Activated CD4-positive, CD25-positive, alpha-beta regulatory T cell treated with anti-CD3 and anti-CD28 coated beads, Interleukin-2, amount 50 U/mL, for 72 hours (primary cell): ENCODE results near the gene POLRMT.
A peak's percentile ranks its signal among the peaks of the same experiment; 100 is the strongest.
"Not testable (repeated sequence)": the region's sequence is repeated elsewhere in the genome, so short reads cannot be mapped to it uniquely, and the experiment has no call there.

Experiments
- DNase-seq: peaks from one replicate; pipeline ENCODE4 v3.0.0; 2021

POLRMT gene

DNA sequence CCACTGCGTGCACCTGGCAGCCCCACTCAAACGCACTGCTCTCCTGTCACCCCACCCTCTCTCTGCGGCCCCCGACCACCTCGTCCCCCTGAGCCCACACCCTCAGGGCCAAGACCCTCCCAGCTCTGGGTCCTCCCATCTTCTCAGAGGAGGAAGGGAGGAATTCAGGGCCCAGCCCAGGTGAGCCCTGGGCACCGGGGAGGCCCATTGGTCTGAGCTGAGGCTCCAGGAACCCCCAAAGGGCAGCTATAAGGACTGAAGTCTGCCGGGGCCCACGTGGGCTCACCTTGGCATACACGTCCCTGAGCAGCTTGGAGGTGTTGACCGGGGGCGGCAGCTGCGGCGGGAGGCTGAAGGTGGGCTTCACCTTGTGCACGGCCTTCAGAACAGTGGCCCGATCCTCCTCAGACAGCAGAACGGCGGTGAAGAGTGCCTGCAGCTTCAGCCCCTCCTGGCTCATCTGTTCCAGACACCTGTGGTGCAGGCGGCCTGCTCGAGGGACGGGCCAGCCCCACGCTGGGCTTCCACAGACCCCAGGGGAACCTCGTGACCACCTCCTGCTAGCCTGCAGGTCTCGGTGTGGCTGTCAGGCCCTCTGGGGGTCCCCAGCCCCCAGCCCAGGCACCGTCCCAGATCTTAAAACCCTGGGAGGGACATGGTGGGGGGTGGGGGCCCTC, 8.8 kb downstream of the POLRMT start:
- no peak for DNase-seq

DNA sequence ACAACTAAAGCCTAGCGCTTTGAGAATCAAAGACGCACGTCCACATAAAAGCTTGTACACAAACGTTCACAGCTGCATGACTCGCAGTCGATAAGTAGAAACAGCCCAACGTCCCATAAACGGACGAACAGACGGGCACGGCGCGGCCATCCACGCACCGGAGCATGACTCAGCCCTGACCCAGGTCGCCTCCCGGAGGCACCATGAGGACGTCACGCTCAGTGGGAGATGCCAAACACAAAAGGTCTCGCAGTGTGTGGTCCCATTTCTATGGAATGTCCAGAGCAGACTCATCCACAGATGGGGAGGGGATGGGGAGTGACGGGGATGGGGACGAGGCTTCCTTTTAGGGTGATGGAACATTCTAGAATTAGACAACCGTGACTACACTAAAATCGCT, 9.4 kb downstream of the POLRMT start:
- DNase-seq = no peak

DNA sequence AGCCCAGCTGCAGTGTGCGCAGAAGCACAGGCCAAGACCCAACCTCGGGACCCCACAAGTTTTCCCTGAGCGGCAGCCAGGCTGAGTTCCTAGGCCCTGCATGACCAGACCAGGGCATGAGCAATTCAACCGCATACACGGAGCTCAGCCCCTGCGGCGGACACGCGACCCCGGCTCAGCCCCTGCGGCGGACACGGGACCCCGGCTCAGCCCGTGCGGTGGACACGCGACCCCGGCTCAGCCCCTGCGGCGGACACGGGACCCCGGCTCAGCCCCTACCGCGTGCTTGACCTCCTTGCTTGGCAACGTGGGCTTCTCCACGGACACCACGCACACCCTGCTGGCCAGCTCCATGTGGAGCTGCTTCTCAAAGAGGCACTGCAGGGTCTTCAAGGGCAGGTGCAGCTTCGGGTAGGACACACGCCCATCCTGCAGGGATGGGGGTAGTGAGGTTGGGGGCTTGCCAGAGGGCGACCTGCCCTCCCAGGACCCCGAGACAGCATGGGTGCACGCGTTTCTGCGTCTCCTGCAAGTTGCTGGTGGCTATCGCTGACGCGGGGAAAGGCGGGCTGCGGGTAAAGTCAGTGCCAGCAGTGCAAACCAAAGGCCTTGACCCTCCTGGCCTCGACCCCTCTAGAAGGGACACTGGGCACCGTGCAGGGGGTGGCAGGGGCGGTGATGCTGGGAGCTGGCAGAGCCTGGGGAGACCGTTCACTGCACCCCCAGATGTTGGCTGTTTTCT, 10.0 kb downstream of the POLRMT start:
- no peak for DNase-seq

DNA sequence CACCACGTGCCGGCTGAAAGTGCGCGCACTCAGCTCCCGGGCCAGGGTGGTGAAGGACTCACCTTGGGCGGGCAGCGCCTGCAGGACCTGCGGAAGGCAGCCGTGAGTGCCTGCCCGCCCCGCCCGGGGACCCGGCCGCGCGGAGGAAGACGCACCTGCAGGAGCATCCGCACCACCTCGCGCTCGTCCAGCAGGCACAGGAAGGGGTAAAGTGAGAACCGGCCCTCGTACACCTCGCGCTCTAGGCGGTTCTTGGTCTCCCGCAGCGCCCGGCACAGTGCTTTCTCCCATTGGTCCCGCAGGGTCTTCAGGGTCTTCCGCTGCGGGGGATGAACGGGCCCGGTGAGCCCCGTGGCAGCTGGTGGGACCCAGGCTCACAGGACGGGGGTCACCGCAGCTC, 10.7 kb downstream of the POLRMT start:
- DNase-seq = no peak

DNA sequence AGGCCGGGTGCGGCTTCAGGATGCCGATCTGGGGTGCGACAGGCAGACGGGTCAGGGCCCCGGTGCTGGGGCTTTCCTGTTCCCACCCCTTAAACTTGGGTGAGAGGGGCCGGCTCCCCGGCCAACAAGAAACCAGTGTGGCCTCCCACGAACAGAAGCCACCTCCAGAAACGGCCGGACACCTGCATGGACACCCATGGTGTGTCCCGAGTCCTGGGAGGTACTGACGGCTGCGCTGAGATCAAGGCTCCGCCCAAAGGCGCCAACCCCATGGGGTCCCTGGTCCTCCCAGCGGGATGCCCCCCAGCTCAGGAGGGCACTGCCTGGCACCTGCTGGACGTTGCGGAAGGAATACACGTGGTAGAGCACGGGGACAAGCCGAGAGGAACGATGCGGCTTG, 11.5 kb downstream of the POLRMT start:
- no peak for DNase-seq

DNA sequence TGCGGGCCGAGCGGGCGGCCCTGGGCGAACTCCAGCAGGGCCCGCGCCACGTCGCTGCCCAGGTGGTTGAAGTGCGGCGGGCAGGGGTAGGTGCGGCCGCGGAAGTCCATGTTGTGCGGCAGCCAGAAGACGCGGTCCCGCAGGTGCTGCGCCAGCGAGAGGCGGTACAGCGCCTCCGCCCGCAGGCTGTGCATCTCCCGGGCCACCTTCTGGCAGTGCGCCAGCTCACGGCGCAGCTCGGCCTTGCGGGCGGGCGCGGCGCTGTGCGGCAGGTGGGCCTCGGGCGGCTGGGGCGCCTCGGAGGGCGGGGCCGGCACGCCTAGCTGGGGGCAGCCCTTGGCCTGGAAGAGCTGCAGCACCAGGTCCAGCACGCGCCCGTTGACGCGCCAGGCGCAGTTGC, 12.1 kb downstream of the POLRMT start:
- not testable (repeated sequence) for DNase-seq

DNA sequence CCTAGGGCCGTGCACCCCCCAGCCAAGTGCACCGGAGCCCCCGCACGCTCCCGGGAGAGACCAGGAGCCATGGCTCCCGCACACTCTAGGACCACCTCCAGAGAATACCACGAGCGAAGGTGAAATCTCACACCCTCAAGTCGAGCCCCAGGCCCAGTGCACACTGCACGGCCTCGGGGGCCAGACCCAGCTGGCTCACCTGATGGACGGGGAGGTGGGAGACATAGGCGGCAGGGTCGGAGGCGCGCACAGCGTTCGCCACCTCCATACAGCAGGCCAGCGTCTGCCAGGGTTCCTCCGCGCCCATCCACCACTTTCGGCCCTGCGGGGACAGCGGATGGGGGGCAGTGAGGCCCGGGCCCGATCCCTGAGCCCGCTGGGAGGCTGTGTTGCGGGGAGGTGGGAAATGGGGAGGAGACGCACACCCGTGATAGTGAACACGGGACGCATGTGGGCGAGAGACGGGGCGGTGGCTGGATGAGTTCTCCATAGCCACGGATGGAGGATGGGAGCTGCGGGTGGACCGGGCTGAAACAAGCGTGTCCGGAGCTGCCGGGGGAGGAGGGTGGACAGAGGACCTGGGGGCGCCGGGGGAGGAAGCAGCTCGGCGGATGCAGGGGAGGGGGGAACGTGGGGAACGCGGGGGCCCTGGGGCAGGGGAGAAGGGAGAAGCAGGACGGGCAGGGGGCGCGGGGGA, 13.0 kb downstream of the POLRMT start:
- no peak for DNase-seq

DNA sequence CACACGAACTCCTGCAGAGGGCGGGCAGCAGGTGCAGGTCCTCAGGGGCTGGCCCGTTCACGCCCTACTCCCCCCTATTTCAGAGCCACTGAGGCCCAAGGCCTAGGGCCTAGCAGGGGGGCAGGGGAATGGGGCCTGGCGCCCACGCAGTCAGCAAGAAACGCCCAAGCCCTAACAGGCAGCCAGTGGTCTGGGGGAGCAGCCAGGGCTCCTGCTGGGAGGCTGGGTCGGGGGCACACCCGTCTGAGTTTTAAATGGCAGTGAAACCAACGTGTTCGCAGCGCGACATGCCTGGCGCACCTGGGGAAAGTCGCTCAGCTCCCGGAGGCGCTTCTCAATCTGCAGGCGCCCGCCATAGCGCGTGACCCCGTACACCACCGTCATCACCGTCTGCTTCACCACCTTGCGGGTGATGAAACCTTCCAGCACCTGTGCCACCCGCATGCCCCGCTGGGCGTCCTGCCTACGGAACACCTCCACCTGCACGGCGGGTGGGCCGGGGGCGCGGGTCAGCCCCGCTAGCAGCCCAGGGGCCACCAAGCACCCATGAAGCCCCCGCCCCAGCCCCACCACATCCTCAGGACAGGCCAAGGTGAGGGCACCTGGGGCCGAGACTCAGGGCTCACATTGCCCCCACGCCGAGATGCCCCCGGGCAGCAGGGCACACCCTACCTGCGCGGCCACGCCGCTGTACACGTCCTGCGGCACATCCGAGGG, 13.9 kb downstream of the POLRMT start:
- no peak for DNase-seq

DNA sequence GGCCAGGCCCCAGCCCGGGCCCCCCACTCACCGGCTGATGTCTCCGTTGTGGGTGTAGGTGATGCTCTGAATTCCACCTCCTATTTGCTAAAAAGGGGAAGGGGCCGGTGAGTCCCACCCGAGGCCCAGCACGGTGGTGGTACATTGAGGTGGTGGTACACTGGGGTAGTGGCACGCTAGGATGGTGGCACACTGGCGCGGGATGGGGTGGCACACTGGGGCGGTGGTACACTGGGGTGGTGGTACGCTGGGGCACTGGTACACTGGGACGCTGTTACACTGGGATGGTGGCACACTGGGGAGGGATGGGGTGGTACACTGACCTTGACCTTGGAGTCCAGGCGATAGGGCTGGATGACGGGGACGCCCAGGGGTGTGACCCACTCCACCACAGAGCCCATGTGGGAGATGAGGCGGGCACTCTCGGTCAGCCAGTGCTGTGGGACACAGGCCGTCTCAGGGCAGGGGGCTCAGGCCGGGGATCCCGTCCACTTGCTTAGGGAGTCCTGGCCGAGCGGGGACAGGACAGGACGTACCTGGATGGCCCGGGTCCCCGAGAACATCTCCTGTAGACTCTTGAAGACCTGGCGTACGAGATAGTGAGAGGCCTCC, 14.6 kb downstream of the POLRMT start:
- no peak for DNase-seq

DNA sequence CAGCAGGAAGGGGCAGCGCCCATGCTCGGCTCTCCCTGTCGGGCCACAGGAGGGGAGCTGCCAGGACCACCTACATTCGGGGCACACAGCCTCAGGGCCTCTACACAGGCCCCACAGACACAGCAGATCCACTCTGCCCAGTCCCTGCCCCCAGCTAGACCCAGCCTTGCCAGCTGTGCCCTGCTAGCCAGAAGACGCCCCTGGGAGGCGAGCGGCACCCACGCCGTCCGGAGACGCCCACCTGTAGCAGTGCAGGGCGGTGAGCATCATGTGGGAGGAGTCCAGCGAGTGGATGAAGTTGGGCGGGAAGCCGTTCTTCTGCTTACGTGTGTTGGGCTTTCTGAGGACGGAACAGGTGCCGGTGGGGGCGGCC, 15.1 kb downstream of the POLRMT start:
- DNase-seq = no peak

DNA sequence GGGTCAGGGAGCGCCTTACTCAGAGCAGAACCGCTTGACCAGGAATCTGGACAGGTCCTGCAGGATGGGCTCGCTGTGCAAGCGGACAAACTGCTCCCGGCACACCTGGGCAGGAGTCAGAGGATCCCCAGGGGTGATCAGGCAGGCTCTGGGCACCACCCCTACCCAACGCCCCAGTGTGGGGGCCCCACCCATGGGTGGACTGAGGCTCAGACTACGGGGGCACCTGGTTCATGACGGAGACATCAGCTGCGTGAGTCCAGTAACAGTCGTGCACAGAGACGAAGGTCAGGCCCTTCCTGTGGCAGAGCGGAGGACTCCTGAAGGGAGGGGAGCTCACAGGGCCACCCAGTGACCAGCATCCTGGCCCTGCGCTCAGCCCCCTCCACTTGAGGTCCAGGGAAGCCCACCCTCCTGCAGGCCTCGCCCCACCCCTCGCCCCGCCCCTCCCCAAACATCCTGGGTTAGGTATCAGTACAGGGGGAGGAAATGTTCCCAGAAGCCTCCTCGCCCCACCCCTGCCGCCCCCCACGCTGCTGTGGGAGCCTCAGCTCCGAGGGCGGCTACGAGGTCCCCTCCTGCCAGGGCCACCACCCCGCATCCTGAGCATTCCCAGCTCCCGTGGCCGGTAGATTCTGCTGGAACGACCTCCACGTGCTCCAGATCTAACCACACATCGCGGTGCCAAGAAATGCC, 15.6 kb downstream of the POLRMT start:
- DNase-seq = no peak

DNA sequence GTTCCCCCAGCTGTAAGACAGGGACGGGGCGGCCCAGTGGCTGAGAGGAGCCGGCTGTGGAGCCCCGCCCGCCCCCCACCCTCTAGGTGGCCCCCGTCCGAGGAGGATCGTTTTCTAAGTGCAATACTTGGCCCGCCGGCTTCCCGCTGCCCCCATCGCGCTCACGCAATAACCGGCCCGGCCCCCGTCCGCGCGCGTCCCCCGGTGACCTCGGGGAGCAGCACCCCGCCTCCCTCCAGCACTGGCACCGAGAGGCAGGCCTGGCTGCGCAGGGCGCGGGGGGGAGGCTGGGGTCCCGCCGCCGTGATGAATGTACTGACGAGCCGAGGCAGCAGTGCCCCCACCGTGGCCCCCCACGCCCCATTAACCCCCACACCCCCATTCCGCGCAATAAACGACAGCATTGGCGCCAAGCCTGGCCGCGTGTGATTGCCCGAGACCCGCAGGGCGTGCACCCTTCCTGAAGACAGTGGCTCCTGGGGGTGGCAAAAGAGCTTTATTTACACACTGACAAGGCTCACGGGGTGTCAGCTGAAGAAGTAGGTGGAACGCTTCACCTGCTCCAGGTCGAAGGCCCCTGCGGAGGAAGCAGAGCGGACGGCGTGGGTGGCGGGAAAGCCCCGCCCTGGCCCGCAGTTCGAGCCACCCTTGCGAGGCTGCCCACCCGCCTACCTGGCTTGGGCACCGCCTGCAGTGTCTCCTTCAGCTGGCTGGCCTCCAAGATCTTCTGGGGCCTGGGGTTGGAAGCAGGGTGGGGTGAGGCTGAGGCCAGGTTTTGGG, 16.4 kb downstream of the POLRMT start:
- no peak for DNase-seq

DNA sequence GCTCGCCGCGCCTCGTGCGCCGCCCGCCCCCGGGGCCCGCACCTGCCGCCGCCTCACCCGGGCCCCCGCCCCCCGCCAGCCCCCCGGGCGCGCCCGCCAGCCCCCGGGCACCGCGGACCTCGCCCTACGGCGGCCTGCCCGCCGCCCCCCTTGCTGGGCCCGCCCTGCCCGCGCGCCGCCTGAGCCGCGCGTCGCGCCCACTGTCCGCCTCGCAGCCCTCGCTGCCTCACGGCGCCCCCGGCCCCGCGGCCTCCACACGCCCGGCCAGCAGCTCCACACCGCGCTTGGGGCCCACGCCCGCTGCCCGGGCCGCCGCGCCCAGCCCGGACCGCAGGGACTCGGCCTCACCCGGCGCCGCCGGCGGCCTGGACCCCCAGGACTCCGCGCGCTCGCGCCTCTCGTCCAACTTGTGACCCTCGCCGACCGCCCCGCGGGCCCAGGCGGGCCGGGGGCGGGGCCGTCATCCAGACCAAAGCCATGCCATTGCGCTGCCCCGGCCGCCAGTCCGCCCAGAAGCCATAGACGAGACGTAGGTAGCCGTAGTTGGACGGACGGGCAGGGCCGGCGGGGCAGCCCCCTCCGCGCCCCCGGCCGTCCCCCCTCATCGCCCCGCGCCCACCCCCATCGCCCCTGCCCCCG, 17.2 kb downstream of the POLRMT start:
- no peak for DNase-seq

DNA sequence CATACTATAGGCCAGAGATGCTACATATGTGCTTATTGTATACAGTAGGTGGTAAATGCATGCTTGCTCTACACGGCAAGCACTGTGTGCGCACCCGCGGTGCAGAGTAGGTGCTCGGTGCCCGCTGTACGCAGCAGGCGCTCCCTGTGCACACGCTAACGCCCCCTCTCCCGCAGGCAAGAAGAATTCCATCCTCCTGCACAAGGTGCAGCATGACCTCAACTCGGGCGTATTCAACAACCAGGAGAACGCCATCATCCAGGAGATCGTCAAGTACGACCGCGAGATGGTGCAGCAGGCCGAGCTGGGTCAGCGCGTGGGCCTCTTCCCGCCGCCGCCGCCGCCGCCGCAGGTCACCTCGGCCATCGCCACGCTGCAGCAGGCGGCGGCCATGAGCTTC, 17.7 kb downstream of the POLRMT start:
- no peak for DNase-seq

DNA sequence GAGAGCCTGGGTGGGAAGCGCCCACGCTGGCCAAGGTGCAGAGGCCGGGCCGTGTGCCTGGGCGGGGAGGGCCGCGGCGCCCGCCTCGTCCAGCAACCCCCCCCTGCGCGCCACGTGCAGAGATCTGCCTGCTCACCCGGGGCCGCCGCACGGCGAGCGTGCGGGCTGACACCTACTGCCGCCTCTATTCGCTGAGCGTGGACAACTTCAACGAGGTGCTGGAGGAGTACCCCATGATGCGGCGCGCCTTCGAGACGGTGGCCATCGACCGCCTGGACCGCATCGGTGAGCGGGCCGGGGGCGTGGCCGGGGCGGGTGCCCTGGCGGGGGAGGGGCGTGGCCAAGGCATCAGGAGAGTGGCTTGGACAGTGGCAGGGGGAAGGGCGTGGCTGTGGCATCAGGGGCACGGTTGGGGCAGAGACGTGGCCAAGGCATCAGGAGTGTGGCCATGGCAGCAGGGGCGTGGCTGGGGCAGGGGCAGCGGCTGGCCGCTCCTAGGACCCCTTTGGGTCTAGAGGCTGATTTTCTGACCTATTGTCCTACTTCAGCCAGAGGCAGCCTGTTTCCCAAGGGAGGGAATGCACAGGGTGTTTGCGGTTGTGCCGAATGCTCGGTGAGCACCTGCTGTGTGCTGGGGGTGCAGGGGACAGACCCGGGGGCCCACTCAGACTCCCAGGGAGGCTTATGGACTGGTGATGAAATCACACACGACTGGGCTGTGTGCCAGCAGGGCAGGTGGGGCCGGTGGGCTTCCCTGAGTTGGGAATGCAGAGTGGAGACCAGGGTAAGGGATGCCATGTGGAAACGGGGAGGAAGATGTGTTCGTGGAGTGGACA, 19.4 kb downstream of the POLRMT start:
- no peak for DNase-seq

DNA sequence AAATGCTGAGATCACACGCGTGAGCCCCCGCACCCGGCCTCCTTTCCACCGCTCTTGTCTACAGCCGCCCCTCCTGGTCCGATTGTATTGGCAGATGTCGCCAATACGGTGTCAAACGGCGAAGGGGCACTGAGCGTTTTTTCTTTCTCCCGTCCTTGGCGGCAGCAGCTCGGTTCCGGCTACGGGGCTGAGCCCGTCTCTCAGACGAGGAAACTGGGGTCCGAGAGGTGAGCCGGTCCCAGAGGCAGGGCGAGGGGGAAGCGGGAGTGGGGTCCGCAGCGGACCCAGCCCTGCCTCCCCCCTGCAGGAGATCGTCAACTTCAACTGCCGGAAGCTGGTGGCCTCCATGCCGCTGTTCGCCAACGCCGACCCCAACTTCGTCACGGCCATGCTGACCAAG, 20.4 kb downstream of the POLRMT start:
- no peak for DNase-seq

DNA sequence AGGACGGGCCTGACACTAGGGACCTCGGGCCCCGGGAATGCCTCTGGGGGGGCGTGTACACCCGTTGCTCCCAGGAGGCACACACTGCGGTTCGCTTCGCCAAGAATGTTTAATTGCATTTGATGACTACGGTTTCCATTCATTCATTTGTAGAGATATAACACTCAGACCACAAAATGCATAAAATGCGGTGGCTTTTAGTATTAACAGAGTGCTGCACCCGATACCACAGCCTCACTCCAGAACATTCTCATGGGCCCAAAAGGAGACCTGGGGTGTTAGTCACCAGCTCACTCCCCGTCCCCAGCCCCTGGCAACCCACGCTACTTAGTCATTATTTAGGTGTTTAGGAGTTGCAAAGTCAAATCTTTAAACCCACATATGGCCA, 21.9 kb downstream of the POLRMT start:
- DNase-seq = peak; percentile 54

DNA sequence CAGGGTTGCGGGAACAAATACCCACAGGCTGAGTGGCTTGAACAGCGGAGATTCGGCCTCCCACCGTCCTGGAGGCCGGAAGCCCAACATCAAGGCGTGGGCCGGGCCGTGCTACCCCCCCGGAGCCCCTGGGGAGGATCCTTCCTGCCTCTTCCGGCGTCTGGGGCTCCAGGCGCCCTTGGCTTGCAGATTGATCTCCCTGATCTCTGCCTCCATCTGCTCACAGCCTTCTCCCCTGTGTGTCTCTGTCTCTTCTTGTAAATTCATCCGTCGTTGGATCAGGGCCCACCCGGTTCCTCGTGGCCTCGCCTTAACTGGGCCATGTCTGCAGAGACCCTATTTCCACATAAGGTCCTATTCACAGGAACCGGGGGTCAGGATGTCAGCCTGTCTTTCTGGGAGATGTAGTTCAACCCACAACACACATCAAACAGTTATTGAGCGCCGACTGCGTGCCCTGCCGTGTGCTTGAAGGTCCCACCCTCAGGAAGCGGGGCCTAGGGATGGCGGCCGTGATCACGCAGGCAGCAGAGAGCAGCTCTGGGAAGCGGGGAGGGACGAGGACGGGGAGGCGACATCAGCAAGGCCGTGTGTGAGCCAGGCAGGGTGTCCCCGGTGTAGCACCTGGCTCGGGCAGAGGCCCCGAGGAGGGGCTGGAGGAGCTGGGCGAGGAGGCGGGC, 22.4 kb downstream of the POLRMT start:
- peak; percentile 44 for DNase-seq

DNA sequence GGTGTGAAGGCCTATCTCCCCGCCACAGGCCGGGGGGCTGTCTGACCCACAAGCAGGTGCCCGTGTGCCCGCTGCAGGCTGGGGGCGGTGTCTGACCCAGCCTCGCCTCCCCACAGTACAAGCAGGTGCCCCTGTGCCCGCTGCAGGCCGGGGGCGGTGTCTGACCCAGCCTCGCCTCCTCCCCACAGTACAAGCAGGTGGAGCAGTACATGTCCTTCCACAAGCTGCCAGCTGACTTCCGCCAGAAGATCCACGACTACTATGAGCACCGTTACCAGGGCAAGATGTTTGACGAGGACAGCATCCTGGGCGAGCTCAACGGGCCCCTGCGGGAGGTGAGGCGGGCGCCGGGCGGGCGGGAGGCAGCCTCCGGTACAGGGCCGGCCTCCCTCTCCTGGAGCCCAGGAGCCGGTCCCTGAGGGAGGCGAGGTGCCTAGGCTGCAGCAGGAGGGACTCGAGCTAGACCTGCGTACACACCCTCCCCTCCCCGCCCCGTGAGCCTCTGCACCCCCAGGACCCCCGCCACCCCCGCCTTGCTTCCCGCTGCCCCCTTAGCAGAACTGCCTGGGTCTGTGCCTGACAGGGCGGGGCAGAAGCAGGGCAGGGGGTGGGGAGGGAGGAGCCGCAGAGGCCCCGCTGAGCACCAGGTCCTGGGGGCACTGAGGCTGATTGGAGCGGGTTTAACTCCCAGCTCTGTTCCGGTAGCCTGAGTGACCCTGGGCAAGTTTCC, 23.1 kb downstream of the POLRMT start:
- DNase-seq = no peak
